ENCODE measurements around the gene ZC3H7A. TPM values are rescaled to one million over a fixed set of nuclear protein-coding genes. Genes with fewer than 3 reads are reported as not detected.
A peak's percentile ranks its signal among the peaks of the same experiment; 100 is the strongest.

The ZC3H7A gene
- total and polyA plus RNA-seq, 2 of the 13 experiments (the other 11 are each of a cell fraction or from before 2014, with no cell fraction given) = 29.2 to 36.8 TPM

DNA sequence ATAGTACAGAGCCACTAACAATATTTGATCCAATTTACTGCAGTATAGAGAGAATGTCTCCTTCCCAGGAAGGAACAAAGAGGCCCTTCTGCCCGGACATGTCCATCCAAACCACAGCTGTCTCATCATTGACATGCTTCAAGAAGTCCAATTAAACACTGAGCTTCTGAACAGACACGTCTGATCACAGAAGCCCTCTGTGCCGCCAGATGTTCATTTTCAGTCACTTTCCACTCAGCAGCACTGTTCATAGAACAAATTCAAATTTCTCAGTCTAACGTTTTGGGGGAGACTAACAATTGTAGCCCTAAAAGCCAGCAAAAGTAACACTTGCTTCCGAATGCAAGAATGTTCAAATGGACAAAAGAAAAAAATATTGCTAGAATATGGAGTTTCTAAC, 15.3 kb downstream of the ZC3H7A start:
- no TSS peak for BruUV-seq (replicated peaks)
- ATAC-seq (no peak), DNase-seq (ENCODE audit: low spot score) (no peak), FAIRE-seq (no peak)
- H3K4me2 ChIP-seq (ENCODE audit: low read depth, low read length) = no peak overlapping the region
- H3K79me2 ChIP-seq (ENCODE audit: insufficient read depth, low read length) = peaks cover 57% of the 10 kb centered on the region
- POLR2A ChIA-PET = interaction anchor here (1.6 to 3.3 kb wide), 3 partner anchors 10 to 39 kb away, joined by 6 to 21 read pairs (median 16); partner anchors contain the start of genes TXNDC11 and ZC3H7A
- peak overlapping the region; percentile 22 for H3K27ac ChIP-seq (ENCODE audit: extremely low read length, insufficient read depth, low read length)
- in situ Hi-C loops (cut with HindIII; ENCODE audit: extremely low pct_ligation_motif_present, low pct_unique_long_range_greater_than_20kb) = no loop called here
- no peaks in the 10 kb centered on the region for H3K9me3 ChIP-seq (ENCODE audit: low read length)
- no peak overlapping the region for H3K4me3 ChIP-seq (replicated peaks in 1 of 3; ENCODE audit: insufficient read depth in 1 of 3, low read depth in 2 of 3, low read length in 3 of 3)
- H3K36me3 ChIP-seq (replicated peaks in 1 of 2; ENCODE audit: control insufficient read depth in 1 of 2, insufficient read depth in 2 of 2, low read length in 2 of 2) = peaks cover 9 to 42% of the 10 kb centered on the region in 2 experiments
- TF ChIP-seq NFYB (CRISPR knock-in tag; IDR thresholded peaks at IDR 0.05) = no peak
- TF ChIP-seq SP2 (CRISPR knock-in tag; IDR thresholded peaks at IDR 0.05) = no peak
- TF ChIP-seq ZNF777 (CRISPR knock-in tag; IDR thresholded peaks at IDR 0.05) = peak; percentile 20; the same call in 1 of the 2 replicates
- TF ChIP-seq HDAC1 (CRISPR knock-in tag; IDR thresholded peaks at IDR 0.05) = no peak
- 85% methylated on average over 5 of the region's 5 CpGs for WGBS (ENCODE audit: low lambda C conversion rate)
- 0 out of 2 replicates have a peak overlapping the region, but pooled peaks have one; percentile 6 for H3K9ac ChIP-seq (ENCODE audit: insufficient read depth, low read depth, low read length)
- H2AFZ ChIP-seq (ENCODE audit: low read length) = no peak overlapping the region
- CTCF ChIA-PET (ENCODE audit: low intra/inter-chr PET ratio, low total read pairs) = no interaction called here
- intact Hi-C loops (cut with micrococcal nuclease; ENCODE audit: unreplicated experiment) = loop anchor here (2.0 kb wide), 1 partner anchor 71 kb away; no protein-coding TSS in a partner anchor
- peaks cover 52% of the 10 kb centered on the region for H3K4me1 ChIP-seq (ENCODE audit: insufficient read depth, low read length)
- no peaks in the 10 kb centered on the region for H3K27me3 ChIP-seq (ENCODE audit: control insufficient read depth in 1 of 2, insufficient read depth in 2 of 2, low read length in 2 of 2)
- H4K20me1 ChIP-seq (ENCODE audit: insufficient read depth, low read length) = peaks cover 7% of the 10 kb centered on the region; the same call in 1 of the 2 replicates

DNA sequence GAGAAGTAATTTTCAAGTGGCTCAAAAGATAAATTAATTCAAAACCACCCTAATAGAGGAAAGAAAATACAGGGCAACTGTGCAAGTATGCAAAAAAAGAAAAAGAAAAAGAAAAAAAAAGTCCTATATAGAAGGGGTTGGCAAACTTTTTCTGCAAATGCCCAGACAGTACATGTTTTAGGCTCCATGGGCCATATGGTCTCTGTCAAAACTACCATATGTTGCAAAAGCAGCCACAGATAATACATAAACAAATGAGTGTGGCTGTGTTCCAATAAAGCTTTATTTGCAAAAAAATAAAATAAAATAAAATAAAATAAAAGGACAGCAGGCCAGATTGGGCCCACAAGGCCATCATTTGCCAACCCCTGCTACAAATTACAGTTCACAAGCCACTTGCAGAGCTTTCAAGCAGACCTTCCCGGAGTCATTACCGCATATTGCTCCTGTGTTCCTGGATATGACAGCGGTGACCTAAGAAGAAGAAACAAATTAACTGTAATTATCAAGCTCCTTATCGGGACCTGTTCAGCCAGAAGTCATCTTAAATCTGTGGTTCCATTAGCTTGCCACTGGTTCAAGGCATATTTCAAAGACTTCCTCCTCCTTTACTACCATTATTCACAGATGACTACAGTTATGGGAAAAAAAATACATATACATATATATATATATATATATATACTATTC, 15.9 kb downstream of the ZC3H7A start:
- POLR2A ChIA-PET = interaction anchor here (1.6 to 3.3 kb wide), 3 partner anchors 10 to 38 kb away, joined by 6 to 21 read pairs (median 16); partner anchors contain the start of genes TXNDC11 and ZC3H7A
- Histone ChIP-seq H2AFZ (ENCODE audit: low read length) (no peak overlapping the region), H3K27me3 (ENCODE audit: control insufficient read depth in 1 of 2, insufficient read depth in 2 of 2, low read length in 2 of 2) (no peaks in the 10 kb centered on the region), H3K4me2 (ENCODE audit: low read depth, low read length) (no peak overlapping the region), H4K20me1 (ENCODE audit: insufficient read depth, low read length) (peaks cover 2% of the 10 kb centered on the region; the same call in 1 of the 2 replicates), H3K9me3 (ENCODE audit: low read length) (no peaks in the 10 kb centered on the region), H3K4me3 (replicated peaks in 1 of 3; ENCODE audit: insufficient read depth in 1 of 3, low read depth in 2 of 3, low read length in 3 of 3) (no peak overlapping the region), H3K9ac (ENCODE audit: insufficient read depth, low read depth, low read length) (no peak overlapping the region), H3K79me2 (ENCODE audit: insufficient read depth, low read length) (peaks cover 53% of the 10 kb centered on the region), H3K36me3 (replicated peaks in 1 of 2; ENCODE audit: control insufficient read depth in 1 of 2, insufficient read depth in 2 of 2, low read length in 2 of 2) (peaks cover 12 to 48% of the 10 kb centered on the region in 2 experiments), H3K4me1 (ENCODE audit: insufficient read depth, low read length) (peaks cover 46% of the 10 kb centered on the region), H3K27ac (ENCODE audit: extremely low read length, insufficient read depth, low read length) (no peak overlapping the region)
- intact Hi-C loops (cut with micrococcal nuclease; ENCODE audit: unreplicated experiment) (loop anchor here (2.0 kb wide), 1 partner anchor 72 kb away; no protein-coding TSS in a partner anchor), in situ Hi-C loops (cut with HindIII; ENCODE audit: extremely low pct_ligation_motif_present, low pct_unique_long_range_greater_than_20kb) (no loop called here)
- WGBS (ENCODE audit: low lambda C conversion rate) = 94% methylated on average over 4 of the region's 4 CpGs
- no TSS peak for BruUV-seq (replicated peaks)
- no peak for FAIRE-seq
- CTCF ChIA-PET (ENCODE audit: low intra/inter-chr PET ratio, low total read pairs) = no interaction called here
- no peak for DNase-seq (ENCODE audit: low spot score)
- TF ChIP-seq GATAD2A (CRISPR knock-in tag; IDR thresholded peaks at IDR 0.05) = no peak
- no peak for TF ChIP-seq ZNF883 (CRISPR knock-in tag; IDR thresholded peaks at IDR 0.05; ENCODE audit: not compliant biosample characterization)
- no peak for TF ChIP-seq HCFC1 (IDR thresholded peaks at IDR 0.05; ENCODE audit: low read depth, low read length)
- TF ChIP-seq ZNF24 (IDR thresholded peaks at IDR 0.05) = no peak
- ATAC-seq = no peak

Data from HepG2 (cell line).